Progenitor cell of endocrine pancreas (in vitro differentiated cells): Measurements from ENCODE around the gene AGPAT2. TPM values are rescaled to one million over a fixed set of nuclear protein-coding genes. Genes with fewer than 3 reads are reported as not detected.

Source experiments
- DNase-seq: peaks from one replicate; pipeline ENCODE4 v3.0.0; 2021; ENCODE audit warnings: low spot score; ENCODE audit not compliant: unreplicated experiment
- H3K27ac Mint-ChIP-seq: 2 replicates; pipeline ENCODE4 v1.8.0; 2021; ENCODE audit warnings: mild to moderate bottlenecking, moderate library complexity, mixed read lengths
- H3K27me3 Mint-ChIP-seq: 2 replicates; pipeline ENCODE4 v1.8.0; 2021; ENCODE audit warnings: mixed read lengths
- H3K36me3 Mint-ChIP-seq: 2 replicates; pipeline ENCODE4 v1.8.0; 2022; ENCODE audit warnings: mixed read lengths; ENCODE audit not compliant: insufficient read depth
- H3K4me1 Mint-ChIP-seq: 2 replicates; pipeline ENCODE4 v1.8.0; 2021; ENCODE audit warnings: low read depth, mixed read lengths
- H3K4me3 Mint-ChIP-seq: 2 replicates; pipeline ENCODE4 v1.8.0; 2021; ENCODE audit warnings: low read depth, mild to moderate bottlenecking, moderate library complexity, mixed read lengths
- H3K9me3 Mint-ChIP-seq: 2 replicates; pipeline ENCODE4 v1.8.0; 2021; ENCODE audit warnings: low read depth, mixed read lengths
- CTCF ChIP-seq: fragments of 200-600 bp; sonication (generic); IDR thresholded peaks from one replicate; pipeline ENCODE4 v1.5.0; 2021; ENCODE audit warnings: antibody characterized with exemption, mild to moderate bottlenecking; ENCODE audit not compliant: unreplicated experiment
- total RNA-seq: library from RNA; stranded (reverse); gene quantifications from 2 replicates; pipeline ENCODE4 v1.2.1, GENCODE V29; 2021

Gene AGPAT2
- total RNA-seq, 1 donor from 2014 or later, result 28.0 TPM

GRCh38 chr9:136681945-136682699, 5.1 kb downstream of the AGPAT2 start:
- Mint-ChIP-seq H3K27me3 (no peaks in the 10 kb centered on the region), H3K4me3 (no peak overlapping the region), H3K9me3 (no peaks in the 10 kb centered on the region), H3K4me1 (peaks cover 6% of the 10 kb centered on the region), H3K27ac (no peak overlapping the region), H3K36me3 (no peaks in the 10 kb centered on the region)
- no peak for DNase-seq
- TF ChIP-seq CTCF, result no peak

GRCh38 chr9:136681029-136681428, 6.2 kb downstream of the AGPAT2 start:
- no peaks in the 10 kb centered on the region for H3K27me3 Mint-ChIP-seq
- TF ChIP-seq CTCF, result no peak
- H3K27ac Mint-ChIP-seq, result no peak overlapping the region
- peaks cover 3% of the 10 kb centered on the region for H3K4me1 Mint-ChIP-seq
- H3K9me3 Mint-ChIP-seq, result no peaks in the 10 kb centered on the region
- H3K36me3 Mint-ChIP-seq, result no peaks in the 10 kb centered on the region
- DNase-seq, result no peak
- H3K4me3 Mint-ChIP-seq, result no peak overlapping the region

- no peaks in the 10 kb centered on the region for H3K27me3 Mint-ChIP-seq
- no peak overlapping the region for H3K27ac Mint-ChIP-seq
- peaks cover 4% of the 10 kb centered on the region for H3K4me1 Mint-ChIP-seq
- TF ChIP-seq CTCF, result no peak
- DNase-seq, result no peak
- peaks cover 3% of the 10 kb centered on the region for H3K36me3 Mint-ChIP-seq
- no peaks in the 10 kb centered on the region for H3K9me3 Mint-ChIP-seq
- no peak overlapping the region for H3K4me3 Mint-ChIP-seq
Measured at GRCh38 chr9:136679431-136679941, 7.8 kb downstream of the AGPAT2 start.

GRCh38 chr9:136678624-136679023, 8.6 kb downstream of the AGPAT2 start:
- no peak overlapping the region for H3K27ac Mint-ChIP-seq
- no peaks in the 10 kb centered on the region for H3K27me3 Mint-ChIP-seq
- no peak overlapping the region for H3K4me3 Mint-ChIP-seq
- H3K4me1 Mint-ChIP-seq, result peaks cover 4% of the 10 kb centered on the region
- H3K9me3 Mint-ChIP-seq, result no peaks in the 10 kb centered on the region
- no peak for DNase-seq
- H3K36me3 Mint-ChIP-seq, result peaks cover 3% of the 10 kb centered on the region
- no peak for TF ChIP-seq CTCF

GRCh38 chr9:136678034-136678433, 9.2 kb downstream of the AGPAT2 start:
- Mint-ChIP-seq H3K4me1 (peaks cover 4% of the 10 kb centered on the region), H3K4me3 (no peak overlapping the region), H3K27me3 (no peaks in the 10 kb centered on the region), H3K36me3 (peaks cover 3% of the 10 kb centered on the region), H3K9me3 (no peaks in the 10 kb centered on the region), H3K27ac (no peak overlapping the region)
- DNase-seq, result no peak
- TF ChIP-seq CTCF, result no peak
